Right cardiac atrium (tissue), 5 donors: Measurements from ENCODE around the gene NLRP3. TPM values are rescaled to one million over a fixed set of nuclear protein-coding genes. Genes with fewer than 3 reads are reported as not detected.

Experiments
- polyA plus RNA-seq: library from polyadenylated mRNA; stranded (reverse); fragments of 200-250 nt; gene quantifications from one replicate; pipeline ENCODE4 v1.2.3, GENCODE V29; 2013
- total RNA-seq, 4 donors: library from RNA; stranded (reverse); fragmentation: NEBNext Ultra II Directional; extraction: Animal tissue kit (Norgen Biotek cat#: 25700); gene quantifications; one replicate each; pipeline ENCODE4 v1.2.1, GENCODE V29; 2021
- donor health status: healthy with polysubstance abuse.
- donor health status: DM: no; HTN: yes; CAD: no.
- donor health status: DM: no; HTN: no; CAD: no.
- donor health status: DM: no; HTN: yes; CAD: no; lungs with severe emphysema.
- donor health status: DM: yes; HTN: yes; CAD: no.

Gene NLRP3
- total and polyA plus RNA-seq, 5 donors: 0.50 to 1.1 (median 0.91) TPM

Other genes starting within 250 kb of the NLRP3 start
- 10 to 100 TPM; 13.9 to 27.3 (median 21.9) TPM for gene ZNF124, start 244.2 kb upstream of the NLRP3 start, total RNA-seq
- gene ZNF124, start 244.2 kb upstream of the NLRP3 start, polyA plus RNA-seq: 1.1 TPM
- not detected for gene VN1R5, start 160.1 kb upstream of the NLRP3 start, total RNA-seq
- gene VN1R5, start 160.1 kb upstream of the NLRP3 start, polyA plus RNA-seq: not detected
- gene ZNF496, start 84.3 kb upstream of the NLRP3 start, total RNA-seq: 10 to 100 TPM; 16.9 to 19.5 (median 17.4) TPM
- 7.9 TPM for gene ZNF496, start 84.3 kb upstream of the NLRP3 start, polyA plus RNA-seq
- not detected for gene OR2B11, start 41.9 kb downstream of the NLRP3 start, total RNA-seq
- gene OR2B11, start 41.9 kb downstream of the NLRP3 start, polyA plus RNA-seq: not detected
- under 1 TPM in 2 of 4 donors, not detected in 2; 0.03 TPM for gene OR2C3, start 120.3 kb downstream of the NLRP3 start, total RNA-seq
- gene OR2C3, start 120.3 kb downstream of the NLRP3 start, polyA plus RNA-seq: 0.02 TPM
- under 1 TPM in 2 of 4 donors, not detected in 2; 0.09 to 0.17 TPM for gene GCSAML, start 133.0 kb downstream of the NLRP3 start, total RNA-seq
- not detected for gene GCSAML, start 133.0 kb downstream of the NLRP3 start, polyA plus RNA-seq
- not detected for gene OR2G2, start 172.2 kb downstream of the NLRP3 start, total RNA-seq
- gene OR2G2, start 172.2 kb downstream of the NLRP3 start, polyA plus RNA-seq: not detected
- gene OR2G3, start 189.4 kb downstream of the NLRP3 start, total RNA-seq: not detected
- not detected for gene OR2G3, start 189.4 kb downstream of the NLRP3 start, polyA plus RNA-seq